Rectal smooth muscle tissue (tissue), 1 donor: Measurements from ENCODE around the gene ANKRD9.
"Not testable (repeated sequence)": the region's sequence is repeated elsewhere in the genome, so short reads cannot be mapped to it uniquely, and the experiment has no call there.

Experiments used
- H3K27ac ChIP-seq: one replicate; pipeline ENCODE4 v1.7.0; 2013; ENCODE audit warnings: low read depth, low read length, inconsistent platforms
- H3K27me3 ChIP-seq: one replicate; pipeline ENCODE4 v1.7.0; 2013; ENCODE audit warnings: low read length; ENCODE audit not compliant: control insufficient read depth, insufficient read depth
- H3K36me3 ChIP-seq: one replicate; pipeline ENCODE4 v1.7.0; 2013; ENCODE audit warnings: low read length; ENCODE audit not compliant: control insufficient read depth, insufficient read depth
- H3K4me1 ChIP-seq: one replicate; pipeline ENCODE4 v1.7.0; 2013; ENCODE audit warnings: low read length; ENCODE audit not compliant: control insufficient read depth, insufficient read depth
- H3K4me3 ChIP-seq: one replicate; pipeline ENCODE4 v1.7.0; 2013; ENCODE audit warnings: low read length
- H3K9ac ChIP-seq: one replicate; pipeline ENCODE4 v1.7.0; 2013; ENCODE audit warnings: low read length

Gene ANKRD9

DNA sequence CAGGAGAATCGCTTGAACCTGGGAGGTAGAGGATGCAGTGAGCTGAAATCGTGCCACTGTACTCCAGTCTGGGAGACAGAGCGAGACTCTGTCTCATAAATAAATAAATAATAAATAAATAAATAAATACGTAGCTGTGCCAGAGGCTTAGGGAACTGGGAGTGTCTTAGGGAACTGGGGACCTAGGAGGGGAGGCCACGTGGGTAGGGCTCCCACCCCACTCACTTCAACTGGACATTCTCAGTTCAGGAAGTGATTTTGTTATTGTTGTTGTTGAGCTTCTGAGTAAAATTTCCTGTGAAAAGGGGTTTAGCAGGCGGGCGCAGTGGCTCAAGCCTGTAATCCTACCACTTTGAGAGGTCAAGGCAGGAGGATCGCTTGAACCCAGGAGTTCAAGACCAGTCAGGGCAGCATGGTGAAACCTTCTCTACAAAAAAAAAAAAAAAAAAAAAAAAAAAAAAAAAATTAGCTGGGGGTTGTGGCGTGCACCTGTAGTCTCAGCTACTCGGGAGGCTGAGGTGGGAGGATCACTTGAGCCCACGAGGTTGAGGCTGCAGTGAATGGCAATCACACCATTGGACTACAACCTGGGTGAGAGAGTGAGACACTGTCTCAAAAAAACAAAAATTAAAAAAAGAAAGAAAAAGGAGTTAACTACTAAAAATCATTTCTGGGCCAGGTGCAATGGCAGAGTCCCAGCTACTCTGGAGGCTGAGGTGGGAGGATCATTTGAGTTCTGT, 19.0 kb upstream of the ANKRD9 start:
- no peaks in the 10 kb centered on the region for H3K27me3 ChIP-seq
- no peak overlapping the region for H3K4me3 ChIP-seq
- no peak overlapping the region for H3K9ac ChIP-seq
- H3K27ac ChIP-seq, result no peak overlapping the region
- no peaks in the 10 kb centered on the region for H3K4me1 ChIP-seq
- H3K36me3 ChIP-seq, result no peaks in the 10 kb centered on the region

DNA sequence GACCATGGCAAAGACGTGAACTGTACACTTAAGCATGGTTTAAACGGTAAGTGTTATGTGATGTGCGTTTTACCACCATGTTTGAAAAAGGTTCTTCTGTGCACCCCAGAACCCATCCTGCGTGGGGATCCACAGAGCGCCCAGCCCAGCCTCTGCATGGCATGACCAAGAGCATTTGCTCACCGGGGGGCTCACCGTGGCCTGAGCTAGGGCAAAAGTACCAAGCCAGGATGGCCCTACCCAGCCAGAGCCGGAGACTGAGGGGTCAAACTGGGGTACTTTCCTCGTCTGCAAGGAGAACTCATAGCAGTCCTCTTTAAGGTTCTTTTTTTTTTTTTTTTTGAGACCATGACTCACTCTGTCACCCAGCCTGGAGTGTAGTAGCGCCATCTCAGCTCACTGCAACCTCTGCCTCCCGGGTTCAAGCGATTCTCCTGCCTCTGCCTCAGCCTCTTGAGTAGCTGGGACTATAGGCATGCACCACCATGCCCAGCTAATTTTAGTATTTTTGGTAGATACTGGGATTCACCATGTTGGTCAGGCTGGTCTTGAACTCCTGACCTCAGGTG, 16.4 kb upstream of the ANKRD9 start:
- peak overlapping the region; percentile 27 for H3K4me3 ChIP-seq
- no peak overlapping the region for H3K9ac ChIP-seq
- H3K27me3 ChIP-seq, result no peaks in the 10 kb centered on the region
- no peaks in the 10 kb centered on the region for H3K36me3 ChIP-seq
- H3K27ac ChIP-seq, result no peak overlapping the region
- H3K4me1 ChIP-seq, result no peaks in the 10 kb centered on the region

DNA sequence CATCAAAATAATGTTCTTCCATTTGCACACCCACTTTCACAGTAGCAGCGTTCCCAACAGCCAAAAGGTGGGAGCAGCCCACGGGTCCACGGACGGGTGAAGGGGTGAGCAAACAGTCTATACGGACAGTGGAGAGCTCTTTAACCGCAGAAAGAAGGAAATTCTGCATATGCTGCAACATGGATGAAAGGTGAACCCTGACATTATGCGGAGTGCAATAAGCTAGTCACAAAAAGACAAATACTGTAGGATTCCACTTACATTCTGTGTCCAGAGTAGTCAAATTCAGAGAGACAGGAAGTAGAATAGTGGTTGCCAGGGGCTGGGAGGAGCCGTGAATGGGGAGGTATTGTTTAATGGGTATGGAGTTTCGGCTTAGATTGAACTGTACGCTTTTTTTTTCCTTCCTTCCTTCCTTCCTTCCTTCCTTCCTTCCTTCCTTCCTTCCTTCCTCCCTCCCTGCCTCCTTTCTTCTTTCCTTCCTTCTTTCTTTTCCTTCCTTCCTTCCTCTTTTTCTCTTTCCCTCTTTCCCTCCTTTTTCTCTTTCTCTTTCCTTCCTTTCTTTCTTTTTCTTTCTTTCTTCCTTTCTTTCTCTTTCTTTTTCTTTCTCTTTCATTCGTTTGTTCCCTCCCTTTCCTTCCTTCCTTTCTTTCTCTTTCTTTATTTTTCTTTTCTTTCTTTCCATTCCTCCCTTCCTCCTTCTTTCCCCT, 15.8 kb upstream of the ANKRD9 start:
- Histone ChIP-seq H3K4me3 (peak overlapping the region; percentile 71), H3K9ac (peak overlapping the region; percentile 25), H3K36me3 (no peaks in the 10 kb centered on the region), H3K4me1 (no peaks in the 10 kb centered on the region), H3K27me3 (no peaks in the 10 kb centered on the region), H3K27ac (peak overlapping the region; percentile 68)

- H3K4me1 ChIP-seq, result no peaks in the 10 kb centered on the region
- H3K27ac ChIP-seq, result peak overlapping the region; percentile 68
- no peaks in the 10 kb centered on the region for H3K27me3 ChIP-seq
- H3K36me3 ChIP-seq, result no peaks in the 10 kb centered on the region
- H3K9ac ChIP-seq, result peak overlapping the region; percentile 25
- peak overlapping the region; percentile 71 for H3K4me3 ChIP-seq
These were observed 15.1 kb upstream of the ANKRD9 start for GRCh38 chr14:102524451-102525218.

GRCh38 chr14:102523569-102524450, 14.2 kb upstream of the ANKRD9 start:
- Histone ChIP-seq H3K9ac (peak overlapping the region; percentile 30), H3K27ac (peak overlapping the region; percentile 68), H3K27me3 (no peaks in the 10 kb centered on the region), H3K4me3 (peak overlapping the region; percentile 71), H3K4me1 (no peaks in the 10 kb centered on the region), H3K36me3 (no peaks in the 10 kb centered on the region)

DNA sequence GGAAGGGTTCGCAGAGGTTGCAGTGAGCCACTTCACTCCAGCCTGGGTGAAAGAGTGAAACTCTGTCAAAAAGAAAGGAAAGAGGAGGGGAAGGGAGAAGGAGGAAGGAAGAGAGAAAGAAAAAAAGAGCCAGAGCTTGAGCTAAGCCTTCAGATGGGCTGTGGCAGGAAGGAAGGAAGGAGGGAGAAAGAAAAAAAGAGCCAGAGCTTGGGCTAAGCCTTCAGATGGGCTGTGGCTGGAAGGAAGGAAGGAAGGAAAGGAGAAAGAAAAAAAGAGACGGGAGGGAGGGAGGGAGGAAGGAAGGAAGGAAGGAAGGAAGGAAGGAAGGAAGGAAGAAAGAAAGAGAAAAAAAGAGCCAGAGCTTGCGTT, 13.6 kb upstream of the ANKRD9 start:
- Histone ChIP-seq H3K27me3 (no peaks in the 10 kb centered on the region), H3K4me3 (peak overlapping the region; percentile 30), H3K9ac (peak overlapping the region; percentile 30), H3K4me1 (no peaks in the 10 kb centered on the region), H3K36me3 (no peaks in the 10 kb centered on the region), H3K27ac (no peak overlapping the region)

GRCh38 chr14:102519709-102520108, 10.1 kb upstream of the ANKRD9 start:
- H3K27me3 ChIP-seq, H3K27ac ChIP-seq, H3K36me3 ChIP-seq, H3K4me1 ChIP-seq, H3K4me3 ChIP-seq, H3K9ac ChIP-seq: not testable (repeated sequence)

DNA sequence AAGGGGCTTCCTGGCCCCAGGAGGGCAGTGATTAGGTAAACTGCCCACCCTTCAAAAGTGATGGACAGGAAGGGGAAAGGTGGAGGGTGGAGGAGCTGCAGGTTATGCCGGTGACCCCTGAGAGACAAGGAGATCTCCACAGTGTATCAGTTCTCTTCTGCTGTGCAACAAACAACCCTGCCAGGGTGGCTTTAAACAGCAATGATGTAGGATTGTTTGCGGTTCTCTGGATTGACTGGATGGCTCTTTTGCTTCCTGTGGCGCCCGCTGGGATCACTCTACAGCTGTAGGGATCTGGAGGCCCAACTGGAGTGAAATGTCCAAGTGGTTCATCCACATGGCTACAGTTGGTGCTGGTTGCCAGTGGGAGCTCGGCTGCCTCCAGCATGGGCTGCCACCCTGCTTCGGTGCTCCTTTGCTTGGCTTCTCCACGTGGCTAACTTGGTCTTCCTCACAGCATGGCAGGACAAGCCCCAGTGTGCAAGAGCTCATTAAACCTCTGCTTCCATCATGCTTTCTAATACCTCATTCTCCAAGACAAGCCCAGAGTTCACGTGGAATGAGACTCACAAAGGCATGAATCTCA, 8.6 kb upstream of the ANKRD9 start:
- no peak overlapping the region for H3K4me3 ChIP-seq
- H3K27ac ChIP-seq, result no peak overlapping the region
- no peaks in the 10 kb centered on the region for H3K4me1 ChIP-seq
- no peaks in the 10 kb centered on the region for H3K36me3 ChIP-seq
- no peak overlapping the region for H3K9ac ChIP-seq
- no peaks in the 10 kb centered on the region for H3K27me3 ChIP-seq

GRCh38 chr14:102517392-102518062, 8.0 kb upstream of the ANKRD9 start:
- no peaks in the 10 kb centered on the region for H3K4me1 ChIP-seq
- H3K36me3 ChIP-seq, result no peaks in the 10 kb centered on the region
- no peaks in the 10 kb centered on the region for H3K27me3 ChIP-seq
- no peak overlapping the region for H3K27ac ChIP-seq
- peak overlapping the region; percentile 66 for H3K4me3 ChIP-seq
- no peak overlapping the region for H3K9ac ChIP-seq

DNA sequence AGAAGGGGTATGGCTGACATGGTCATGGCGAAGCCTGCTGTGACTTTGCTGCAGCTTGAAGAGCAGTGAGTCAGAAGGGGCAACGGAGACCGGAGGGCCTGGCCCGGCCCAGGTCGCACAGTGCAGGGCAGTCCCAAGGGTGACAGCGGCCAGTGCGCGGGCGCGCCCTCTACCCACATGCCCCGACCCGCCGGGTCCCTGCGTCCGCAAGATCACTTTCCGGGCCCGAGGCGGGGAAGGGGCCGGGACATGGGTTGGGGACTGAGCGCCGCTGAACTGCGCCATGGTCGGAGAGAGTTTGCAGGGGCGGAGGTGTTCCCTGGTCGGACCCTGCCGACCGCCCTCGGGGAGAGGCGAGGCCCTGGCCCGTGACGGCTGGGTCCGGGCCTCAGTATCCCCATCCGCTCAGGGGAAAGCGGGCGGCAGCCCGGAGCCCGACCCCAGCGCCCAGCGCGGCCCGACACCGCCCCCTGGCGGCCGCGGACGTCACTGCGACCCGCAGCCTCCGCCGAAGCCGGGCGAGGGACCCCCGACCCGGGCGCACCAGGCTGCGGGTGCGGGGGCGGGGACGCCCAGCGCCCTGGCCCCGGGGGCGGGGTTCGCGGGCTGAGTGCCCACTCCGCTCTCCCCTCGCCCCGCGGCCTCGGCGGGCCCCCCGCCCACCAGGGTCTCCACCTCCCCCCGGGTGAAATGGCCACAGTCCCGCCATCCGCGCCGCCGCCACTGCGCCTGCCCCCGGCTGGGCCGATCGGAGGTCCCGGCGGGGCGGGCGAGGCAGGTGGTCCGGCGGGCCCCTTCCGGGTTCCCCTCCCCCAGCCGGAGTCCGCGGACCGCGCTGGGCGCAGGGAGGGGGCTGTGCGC, 7.2 kb upstream of the ANKRD9 start:
- no peaks in the 10 kb centered on the region for H3K36me3 ChIP-seq
- no peaks in the 10 kb centered on the region for H3K4me1 ChIP-seq
- H3K27me3 ChIP-seq, result no peaks in the 10 kb centered on the region
- no peak overlapping the region for H3K27ac ChIP-seq
- H3K9ac ChIP-seq, result peak overlapping the region; percentile 68
- peak overlapping the region; percentile 66 for H3K4me3 ChIP-seq
